WTC11 (cell line): ENCODE results near the gene GFOD1. TPM values are rescaled to one million over a fixed set of nuclear protein-coding genes. Genes with fewer than 3 reads are reported as not detected.

ENCODE experiments used
- ATAC-seq: fragments of 200-7000 bp; cut with Tn5 transposase; 2 replicates; pipeline ENCODE4 v1.10.0; 2021; ENCODE audit warnings: mild to moderate bottlenecking, moderate library complexity
- CTCF ChIA-PET: fragments of 300-600 bp; sonication (Branson Sonifier 250); formaldehyde crosslinking; loops from one replicate; lab custom pipeline; 2021; ENCODE audit warnings: antibody characterized with exemption; lab: Charles Lee
- POLR2A ChIA-PET: fragments of 350-600 bp; sonication (Branson Sonifier 250); formaldehyde crosslinking; loops from one replicate; lab custom pipeline; 2021; ENCODE audit warnings: antibody characterized with exemption; lab: Charles Lee
- DNase-seq: peaks from one replicate; pipeline ENCODE4 v3.0.0; 2021; ENCODE audit warnings: low spot score
- H3K27ac Mint-ChIP-seq: 2 replicates; pipeline ENCODE4 v1.8.0; 2021; ENCODE audit warnings: mixed read lengths
- H3K27me3 Mint-ChIP-seq: 2 replicates; pipeline ENCODE4 v1.8.0; 2021; ENCODE audit warnings: low read depth, mild to moderate bottlenecking, moderate library complexity, mixed read lengths
- H3K36me3 Mint-ChIP-seq: 2 replicates; pipeline ENCODE4 v1.8.0; 2021; ENCODE audit warnings: mixed read lengths
- H3K4me1 Mint-ChIP-seq: 2 replicates; pipeline ENCODE4 v1.8.0; 2022; ENCODE audit warnings: mixed read lengths
- H3K4me3 Mint-ChIP-seq: 2 replicates; pipeline ENCODE4 v1.8.0; 2021; ENCODE audit warnings: mild to moderate bottlenecking, moderate library complexity, mixed read lengths
- H3K9me3 Mint-ChIP-seq: 2 replicates; pipeline ENCODE4 v1.8.0; 2021; ENCODE audit warnings: mixed read lengths
- ATF1 ChIP-seq: sonication (generic); formaldehyde crosslinking; IDR thresholded peaks from 2 replicates; pipeline ENCODE4 v1.8.1; 2023; ENCODE audit warnings: mild to moderate bottlenecking, moderate library complexity, missing genetic modification reagents
- ATF6 ChIP-seq: sonication (generic); formaldehyde crosslinking; IDR thresholded peaks from 2 replicates; pipeline ENCODE4 v1.8.1; 2023; ENCODE audit warnings: mild to moderate bottlenecking, missing genetic modification reagents
- CREB1 ChIP-seq: sonication (generic); formaldehyde crosslinking; IDR thresholded peaks from 2 replicates; pipeline ENCODE4 v1.8.0; 2023; ENCODE audit warnings: mild to moderate bottlenecking, missing genetic modification reagents
- CREM ChIP-seq: sonication (generic); formaldehyde crosslinking; IDR thresholded peaks from 2 replicates; pipeline ENCODE4 v1.8.1; 2022; ENCODE audit warnings: mild to moderate bottlenecking, missing genetic modification reagents, moderate library complexity
- E2F5 ChIP-seq: sonication (generic); formaldehyde crosslinking; IDR thresholded peaks from 2 replicates; pipeline ENCODE4 v1.8.1; 2022; ENCODE audit warnings: mild to moderate bottlenecking, moderate library complexity, missing genetic modification reagents
- FOXK1 ChIP-seq: sonication (generic); formaldehyde crosslinking; IDR thresholded peaks from 2 replicates; pipeline ENCODE4 v1.8.0; 2022; ENCODE audit warnings: mild to moderate bottlenecking, moderate library complexity, missing genetic modification reagents
- JAZF1 ChIP-seq: fragments of 250-450 bp; sonication (Bioruptor Pico); IDR thresholded peaks from 2 replicates; pipeline ENCODE4 v1.9.0; 2021; ENCODE audit warnings: moderate library complexity, mild to moderate bottlenecking, inconsistent platforms
- NFATC4 ChIP-seq: fragments of 250-450 bp; sonication (Bioruptor Pico); IDR thresholded peaks from 2 replicates; pipeline ENCODE4 v1.9.0; 2021; ENCODE audit warnings: mild to moderate bottlenecking
- NR2C2 ChIP-seq: sonication (generic); formaldehyde crosslinking; IDR thresholded peaks from 2 replicates; pipeline ENCODE4 v1.8.0; 2022; ENCODE audit warnings: mild to moderate bottlenecking, missing genetic modification reagents
- PREB ChIP-seq: sonication (generic); formaldehyde crosslinking; IDR thresholded peaks from 2 replicates; pipeline ENCODE4 v1.8.1; 2022; ENCODE audit warnings: mild to moderate bottlenecking, missing genetic modification reagents, moderate library complexity, borderline replicate concordance
- TP53 ChIP-seq: sonication (generic); formaldehyde crosslinking; IDR thresholded peaks from 2 replicates; pipeline ENCODE4 v1.8.1; 2023; ENCODE audit warnings: mild to moderate bottlenecking, missing genetic modification reagents
- ZNF121 ChIP-seq: sonication (generic); formaldehyde crosslinking; IDR thresholded peaks from 2 replicates; pipeline ENCODE4 v1.8.0; 2023; ENCODE audit warnings: missing genetic modification reagents
- ZNF263 ChIP-seq: sonication (generic); formaldehyde crosslinking; IDR thresholded peaks from 2 replicates; pipeline ENCODE4 v1.8.1; 2022; ENCODE audit warnings: low read depth, mild to moderate bottlenecking, moderate library complexity, missing genetic modification reagents
- ZNF423 ChIP-seq: fragments of 250-450 bp; sonication (Bioruptor Pico); IDR thresholded peaks from 2 replicates; pipeline ENCODE4 v2.1.2; 2022; ENCODE audit warnings: mild to moderate bottlenecking, moderate library complexity
- ZNF425 ChIP-seq: fragments of 250-450 bp; sonication (Bioruptor Pico); conservative IDR thresholded peaks from 2 replicates; pipeline ENCODE4 v1.9.0; 2021; ENCODE audit warnings: mild to moderate bottlenecking
- ZSCAN18 ChIP-seq: fragments of 250-450 bp; sonication (Bioruptor Pico); IDR thresholded peaks from 2 replicates; pipeline ENCODE4 v2.1.2; 2022; ENCODE audit warnings: mild to moderate bottlenecking, moderate library complexity
- total RNA-seq: library from RNA; stranded (reverse); gene quantifications from 3 replicates; pipeline ENCODE4 v1.2.3, GENCODE V29; 2021
- TF ChIP-seq, protein P1 (sequence below): sonication (generic); formaldehyde crosslinking; IDR thresholded peaks from 2 replicates; pipeline ENCODE4 v1.8.1; 2022; ENCODE audit warnings: missing genetic modification reagents, borderline replicate concordance
- TF ChIP-seq, protein P2 (sequence below): fragments of 250-450 bp; sonication (Bioruptor Pico); IDR thresholded peaks from 2 replicates; pipeline ENCODE4 v1.9.0; 2021; ENCODE audit warnings: mild to moderate bottlenecking
- TF ChIP-seq, protein P3 (sequence below): sonication (generic); formaldehyde crosslinking; IDR thresholded peaks from 2 replicates; pipeline ENCODE4 v1.8.0; 2023; ENCODE audit warnings: missing genetic modification reagents
- TF ChIP-seq, protein P4 (sequence below): sonication (generic); formaldehyde crosslinking; IDR thresholded peaks from 2 replicates; pipeline ENCODE4 v1.8.1; 2023; ENCODE audit warnings: mild to moderate bottlenecking, missing genetic modification reagents, moderate library complexity

Gene GFOD1
- total RNA-seq, 1 experiment from 2014 or later = 8.5 TPM

DNA sequence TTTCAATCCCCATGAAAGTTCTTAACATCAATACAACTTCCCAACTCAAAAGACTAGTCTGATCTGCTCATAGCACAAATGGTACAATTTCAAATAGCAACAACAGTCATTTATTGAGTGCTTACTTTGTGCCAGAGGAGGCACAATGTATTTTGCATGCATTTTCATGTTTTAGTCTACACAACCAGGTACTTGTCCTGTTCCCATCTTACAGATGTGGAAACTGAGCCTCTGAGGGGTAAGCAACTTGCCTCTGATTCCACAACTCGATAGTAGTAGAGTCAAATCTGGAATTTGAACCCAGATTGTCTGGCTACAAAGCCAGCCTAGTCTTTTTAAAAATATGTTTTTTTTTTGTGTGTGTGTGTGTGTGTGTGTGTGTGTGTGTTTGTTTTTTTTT lies 113.5 kb downstream of the GFOD1 start:
- Mint-ChIP-seq H3K27ac (no peak overlapping the region), H3K4me3 (no peak overlapping the region), H3K9me3 (peaks cover 6% of the 10 kb centered on the region; the same call in 1 of the 2 replicates), H3K27me3 (no peaks in the 10 kb centered on the region), H3K4me1 (peaks cover 17% of the 10 kb centered on the region), H3K36me3 (no peaks in the 10 kb centered on the region)
- TF ChIP-seq CREM (CRISPR knock-in tag) (no peak), JAZF1 (no peak), CREB1 (CRISPR knock-in tag) (no peak), ATF1 (no peak), NR2C2 (CRISPR knock-in tag) (no peak), ZNF423 (CRISPR knock-in tag) (no peak), ZNF263 (CRISPR knock-in tag) (no peak), FOXK1 (CRISPR knock-in tag) (no peak), ATF6 (CRISPR knock-in tag) (no peak), NFATC4 (CRISPR knock-in tag) (no peak), ZNF121 (no peak)
- TF ChIP-seq, protein P1, sequence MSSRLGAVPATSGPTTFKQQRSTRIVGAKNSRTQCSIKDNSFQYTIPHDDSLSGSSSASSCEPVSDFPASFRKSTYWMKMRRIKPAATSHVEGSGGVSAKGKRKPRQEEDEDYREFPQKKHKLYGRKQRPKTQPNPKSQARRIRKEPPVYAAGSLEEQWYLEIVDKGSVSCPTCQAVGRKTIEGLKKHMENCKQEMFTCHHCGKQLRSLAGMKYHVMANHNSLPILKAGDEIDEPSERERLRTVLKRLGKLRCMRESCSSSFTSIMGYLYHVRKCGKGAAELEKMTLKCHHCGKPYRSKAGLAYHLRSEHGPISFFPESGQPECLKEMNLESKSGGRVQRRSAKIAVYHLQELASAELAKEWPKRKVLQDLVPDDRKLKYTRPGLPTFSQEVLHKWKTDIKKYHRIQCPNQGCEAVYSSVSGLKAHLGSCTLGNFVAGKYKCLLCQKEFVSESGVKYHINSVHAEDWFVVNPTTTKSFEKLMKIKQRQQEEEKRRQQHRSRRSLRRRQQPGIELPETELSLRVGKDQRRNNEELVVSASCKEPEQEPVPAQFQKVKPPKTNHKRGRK = no peak
- TF ChIP-seq, protein P2, sequence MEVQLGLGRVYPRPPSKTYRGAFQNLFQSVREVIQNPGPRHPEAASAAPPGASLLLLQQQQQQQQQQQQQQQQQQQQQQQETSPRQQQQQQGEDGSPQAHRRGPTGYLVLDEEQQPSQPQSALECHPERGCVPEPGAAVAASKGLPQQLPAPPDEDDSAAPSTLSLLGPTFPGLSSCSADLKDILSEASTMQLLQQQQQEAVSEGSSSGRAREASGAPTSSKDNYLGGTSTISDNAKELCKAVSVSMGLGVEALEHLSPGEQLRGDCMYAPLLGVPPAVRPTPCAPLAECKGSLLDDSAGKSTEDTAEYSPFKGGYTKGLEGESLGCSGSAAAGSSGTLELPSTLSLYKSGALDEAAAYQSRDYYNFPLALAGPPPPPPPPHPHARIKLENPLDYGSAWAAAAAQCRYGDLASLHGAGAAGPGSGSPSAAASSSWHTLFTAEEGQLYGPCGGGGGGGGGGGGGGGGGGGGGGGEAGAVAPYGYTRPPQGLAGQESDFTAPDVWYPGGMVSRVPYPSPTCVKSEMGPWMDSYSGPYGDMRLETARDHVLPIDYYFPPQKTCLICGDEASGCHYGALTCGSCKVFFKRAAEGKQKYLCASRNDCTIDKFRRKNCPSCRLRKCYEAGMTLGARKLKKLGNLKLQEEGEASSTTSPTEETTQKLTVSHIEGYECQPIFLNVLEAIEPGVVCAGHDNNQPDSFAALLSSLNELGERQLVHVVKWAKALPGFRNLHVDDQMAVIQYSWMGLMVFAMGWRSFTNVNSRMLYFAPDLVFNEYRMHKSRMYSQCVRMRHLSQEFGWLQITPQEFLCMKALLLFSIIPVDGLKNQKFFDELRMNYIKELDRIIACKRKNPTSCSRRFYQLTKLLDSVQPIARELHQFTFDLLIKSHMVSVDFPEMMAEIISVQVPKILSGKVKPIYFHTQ = no peak
- TF ChIP-seq, protein P3, sequence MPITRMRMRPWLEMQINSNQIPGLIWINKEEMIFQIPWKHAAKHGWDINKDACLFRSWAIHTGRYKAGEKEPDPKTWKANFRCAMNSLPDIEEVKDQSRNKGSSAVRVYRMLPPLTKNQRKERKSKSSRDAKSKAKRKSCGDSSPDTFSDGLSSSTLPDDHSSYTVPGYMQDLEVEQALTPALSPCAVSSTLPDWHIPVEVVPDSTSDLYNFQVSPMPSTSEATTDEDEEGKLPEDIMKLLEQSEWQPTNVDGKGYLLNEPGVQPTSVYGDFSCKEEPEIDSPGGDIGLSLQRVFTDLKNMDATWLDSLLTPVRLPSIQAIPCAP (CRISPR knock-in tag) = no peak
- DNase-seq (no peak), ATAC-seq (no peak)
- ChIA-PET CTCF (no interaction called here), POLR2A (no interaction called here)

DNA sequence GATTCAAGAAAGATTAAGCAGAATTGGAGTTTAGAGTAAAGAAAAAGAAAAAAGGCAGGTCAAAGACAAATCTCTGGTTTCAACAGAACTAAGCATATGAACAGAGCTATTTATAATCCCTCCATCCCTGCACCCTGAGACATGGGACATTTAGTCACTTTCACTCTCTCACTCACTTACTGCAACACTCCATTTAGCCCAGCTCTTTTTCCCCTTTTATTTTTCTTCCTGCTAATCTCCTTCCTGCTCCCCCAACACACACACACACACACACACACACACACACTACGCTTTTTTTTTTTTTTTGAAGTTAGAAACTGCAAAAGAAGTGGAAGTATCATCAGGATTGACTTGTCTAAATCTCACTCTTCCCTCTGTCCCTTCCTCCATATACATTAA lies 113.9 kb downstream of the GFOD1 start:
- ATAC-seq (no peak), DNase-seq (no peak)
- H3K4me3 Mint-ChIP-seq = no peak overlapping the region
- CTCF ChIA-PET = interaction anchor here (1.2 kb wide), 1 partner anchor 201 kb away, joined by 5 read pairs; the partner anchor contains the start of gene SIRT5
- no peaks in the 10 kb centered on the region for H3K27me3 Mint-ChIP-seq
- peaks cover 6% of the 10 kb centered on the region; the same call in 1 of the 2 replicates for H3K9me3 Mint-ChIP-seq
- H3K4me1 Mint-ChIP-seq = peaks cover 15% of the 10 kb centered on the region
- no peak overlapping the region for H3K27ac Mint-ChIP-seq
- TF ChIP-seq ZSCAN18 (CRISPR knock-in tag) (no peak), ZNF425 (CRISPR knock-in tag) (no peak), ZNF263 (CRISPR knock-in tag) (no peak), TP53 (CRISPR knock-in tag) (no peak), E2F5 (CRISPR knock-in tag) (no peak), PREB (CRISPR knock-in tag) (no peak)
- TF ChIP-seq, protein P4, sequence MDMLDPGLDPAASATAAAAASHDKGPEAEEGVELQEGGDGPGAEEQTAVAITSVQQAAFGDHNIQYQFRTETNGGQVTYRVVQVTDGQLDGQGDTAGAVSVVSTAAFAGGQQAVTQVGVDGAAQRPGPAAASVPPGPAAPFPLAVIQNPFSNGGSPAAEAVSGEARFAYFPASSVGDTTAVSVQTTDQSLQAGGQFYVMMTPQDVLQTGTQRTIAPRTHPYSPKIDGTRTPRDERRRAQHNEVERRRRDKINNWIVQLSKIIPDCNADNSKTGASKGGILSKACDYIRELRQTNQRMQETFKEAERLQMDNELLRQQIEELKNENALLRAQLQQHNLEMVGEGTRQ = no peak
- TF ChIP-seq, all 79 proteins: peak for 0
- POLR2A ChIA-PET = no interaction called here
- H3K36me3 Mint-ChIP-seq = no peaks in the 10 kb centered on the region
